ENCODE measurements around the gene RABGAP1L.

- TF ChIP-seq, protein P1, sequence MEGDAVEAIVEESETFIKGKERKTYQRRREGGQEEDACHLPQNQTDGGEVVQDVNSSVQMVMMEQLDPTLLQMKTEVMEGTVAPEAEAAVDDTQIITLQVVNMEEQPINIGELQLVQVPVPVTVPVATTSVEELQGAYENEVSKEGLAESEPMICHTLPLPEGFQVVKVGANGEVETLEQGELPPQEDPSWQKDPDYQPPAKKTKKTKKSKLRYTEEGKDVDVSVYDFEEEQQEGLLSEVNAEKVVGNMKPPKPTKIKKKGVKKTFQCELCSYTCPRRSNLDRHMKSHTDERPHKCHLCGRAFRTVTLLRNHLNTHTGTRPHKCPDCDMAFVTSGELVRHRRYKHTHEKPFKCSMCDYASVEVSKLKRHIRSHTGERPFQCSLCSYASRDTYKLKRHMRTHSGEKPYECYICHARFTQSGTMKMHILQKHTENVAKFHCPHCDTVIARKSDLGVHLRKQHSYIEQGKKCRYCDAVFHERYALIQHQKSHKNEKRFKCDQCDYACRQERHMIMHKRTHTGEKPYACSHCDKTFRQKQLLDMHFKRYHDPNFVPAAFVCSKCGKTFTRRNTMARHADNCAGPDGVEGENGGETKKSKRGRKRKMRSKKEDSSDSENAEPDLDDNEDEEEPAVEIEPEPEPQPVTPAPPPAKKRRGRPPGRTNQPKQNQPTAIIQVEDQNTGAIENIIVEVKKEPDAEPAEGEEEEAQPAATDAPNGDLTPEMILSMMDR (IDR thresholded peaks at IDR 0.05) = no peak
- TF ChIP-seq POLR2A (IDR thresholded peaks at IDR 0.05) (no peak), EP300 (IDR thresholded peaks at IDR 0.05) (no peak)
Measured at GRCh38 chr1:174197088-174197487, 37.8 kb downstream of the RABGAP1L start.
